H9 (cell line): ENCODE measurements around the gene MRPL52. TPM values are rescaled to one million over a fixed set of nuclear protein-coding genes. Genes with fewer than 3 reads are reported as not detected.

ENCODE experiments used
- DNase-seq: peaks from one replicate; pipeline ENCODE4 v3.0.0-alpha.2; 2017
- H2AFZ ChIP-seq: one replicate; pipeline ENCODE4 v1.6.1; 2013; ENCODE audit warnings: mild to moderate bottlenecking, low read length, control low read depth, moderate library complexity
- H2AK5ac ChIP-seq: 2 replicates; pipeline ENCODE4 v1.6.1; 2013; ENCODE audit warnings: low read length, control low read depth, mixed read lengths; ENCODE audit not compliant: insufficient read length
- H2BK120ac ChIP-seq: one replicate; pipeline ENCODE4 v1.6.1; 2013; ENCODE audit warnings: low read depth, mild to moderate bottlenecking, low read length, control low read depth, inconsistent platforms; ENCODE audit not compliant: poor library complexity, severe bottlenecking
- H2BK12ac ChIP-seq: 2 replicates; pipeline ENCODE4 v1.6.1; 2013; ENCODE audit warnings: low read length, control low read depth, mixed read lengths, low read depth; ENCODE audit not compliant: insufficient read length
- H2BK15ac ChIP-seq: 2 replicates; pipeline ENCODE4 v1.6.1; 2013; ENCODE audit warnings: low read depth, low read length, control low read depth
- H2BK20ac ChIP-seq: one replicate; pipeline ENCODE4 v1.6.1; 2013; ENCODE audit warnings: low read depth, mild to moderate bottlenecking, low read length, control low read depth, inconsistent platforms; ENCODE audit not compliant: poor library complexity, severe bottlenecking
- H2BK5ac ChIP-seq: 2 replicates; pipeline ENCODE4 v1.6.1; 2013; ENCODE audit warnings: low read length, control low read depth, mixed read lengths; ENCODE audit not compliant: insufficient read length
- H3K14ac ChIP-seq: 2 replicates; pipeline ENCODE4 v1.6.1; 2013; ENCODE audit warnings: low read length, control low read depth; ENCODE audit not compliant: insufficient read depth
- H3K18ac ChIP-seq: 2 replicates; pipeline ENCODE4 v1.6.1; 2013; ENCODE audit warnings: low read depth, mild to moderate bottlenecking, mixed read lengths, low read length, control low read depth; ENCODE audit not compliant: insufficient read length
- H3K23ac ChIP-seq: 2 replicates; pipeline ENCODE4 v1.6.1; 2013; ENCODE audit warnings: low read length, control low read depth, mixed read lengths, low read depth; ENCODE audit not compliant: insufficient read length
- H3K23me2 ChIP-seq: 2 replicates; pipeline ENCODE4 v1.6.1; 2013; ENCODE audit warnings: low read depth, mild to moderate bottlenecking, mixed read lengths, low read length, control low read depth; ENCODE audit not compliant: insufficient read length, poor library complexity, severe bottlenecking
- H3K27ac ChIP-seq: 2 replicates; pipeline ENCODE4 v1.5.1; 2013; ENCODE audit warnings: low read length, control low read depth, mixed read lengths, low read depth; ENCODE audit not compliant: insufficient read length
- H3K27me3 ChIP-seq: 2 replicates; pipeline ENCODE4 v1.6.1; 2013; ENCODE audit warnings: low read length, control low read depth, inconsistent platforms; ENCODE audit not compliant: insufficient read depth
- H3K4ac ChIP-seq: 2 replicates; pipeline ENCODE4 v1.6.1; 2013; ENCODE audit warnings: low read depth, mild to moderate bottlenecking, control low read depth, inconsistent platforms, low read length, moderate library complexity
- H3K4me1 ChIP-seq: 2 replicates; pipeline ENCODE4 v1.6.1; 2013; ENCODE audit warnings: low read length, control low read depth, inconsistent platforms; ENCODE audit not compliant: insufficient read depth
- H3K4me2 ChIP-seq: 2 replicates; pipeline ENCODE4 v1.6.1; 2013; ENCODE audit warnings: low read length, control low read depth, mixed read lengths; ENCODE audit not compliant: insufficient read length, insufficient read depth
- H3K56ac ChIP-seq: 2 replicates; pipeline ENCODE4 v1.6.1; 2013; ENCODE audit warnings: low read depth, mild to moderate bottlenecking, mixed read lengths, low read length, control low read depth; ENCODE audit not compliant: insufficient read length
- H3K79me1 ChIP-seq: 2 replicates; pipeline ENCODE4 v1.6.1; 2013; ENCODE audit warnings: low read depth, mild to moderate bottlenecking, moderate library complexity, low read length, control low read depth, inconsistent platforms; ENCODE audit not compliant: insufficient read depth, poor library complexity, severe bottlenecking
- H3K79me2 ChIP-seq: 2 replicates; pipeline ENCODE4 v1.6.1; 2013; ENCODE audit warnings: low read length, control low read depth, inconsistent platforms; ENCODE audit not compliant: insufficient read depth
- H3K9ac ChIP-seq: 2 replicates; pipeline ENCODE4 v1.6.1; 2013; ENCODE audit warnings: low read length, control low read depth, mixed read lengths; ENCODE audit not compliant: insufficient read length; ENCODE audit errors: extremely low read depth
- H3K9me3 ChIP-seq: one replicate; pipeline ENCODE4 v1.6.1; 2013; ENCODE audit warnings: low read depth, low read length, inconsistent platforms; ENCODE audit not compliant: control insufficient read depth
- H3T11ph ChIP-seq: one replicate; pipeline ENCODE4 v1.6.1; 2013; ENCODE audit warnings: mild to moderate bottlenecking, low read length, control low read depth, inconsistent platforms
- H4K20me1 ChIP-seq: one replicate; pipeline ENCODE4 v1.6.1; 2013; ENCODE audit not compliant: control insufficient read depth, insufficient read length, insufficient read depth
- H4K5ac ChIP-seq: 2 replicates; pipeline ENCODE4 v1.6.1; 2013; ENCODE audit warnings: low read depth, mild to moderate bottlenecking, mixed read lengths, low read length, control low read depth; ENCODE audit not compliant: insufficient read length
- H4K8ac ChIP-seq: replicated peaks from 2 replicates; pipeline ENCODE4 v1.6.1; 2013; ENCODE audit warnings: low read length, control low read depth, mixed read lengths, low read depth; ENCODE audit not compliant: insufficient read length
- H4K91ac ChIP-seq: 2 replicates; pipeline ENCODE4 v1.6.1; 2013; ENCODE audit warnings: low read depth, mild to moderate bottlenecking, moderate library complexity, mixed read lengths, low read length, control low read depth; ENCODE audit not compliant: insufficient read length
- H3K27ac Mint-ChIP-seq, 3 experiments: 2 replicates in 2 of 3; 3 replicates in 1 of 3; pipeline ENCODE4 v1.8.0; 2020 to 2021; ENCODE audit warnings: mixed read lengths in 3 of 3, mild to moderate bottlenecking in 1 of 3, moderate library complexity in 1 of 3
- H3K27me3 Mint-ChIP-seq: 2 replicates; pipeline ENCODE4 v1.8.0; 2021; ENCODE audit warnings: low read depth, mild to moderate bottlenecking, moderate library complexity, mixed read lengths
- H3K36me3 Mint-ChIP-seq, 3 experiments: 2 replicates in 2 of 3; 3 replicates in 1 of 3; pipeline ENCODE4 v1.8.0; 2020 to 2021; ENCODE audit warnings: low read depth in 3 of 3, mixed read lengths in 3 of 3; ENCODE audit not compliant: insufficient read depth in 1 of 3
- H3K4me1 Mint-ChIP-seq, 2 experiments: 2 replicates each; pipeline ENCODE4 v1.8.0; 2020; ENCODE audit warnings: mixed read lengths in 2 of 2
- H3K4me3 Mint-ChIP-seq, 2 experiments: 2 replicates in 1 of 2; 3 replicates in 1 of 2; pipeline ENCODE4 v1.8.0; 2020 to 2021; ENCODE audit warnings: mild to moderate bottlenecking in 2 of 2, mixed read lengths in 2 of 2, moderate library complexity in 1 of 2
- H3K9me3 Mint-ChIP-seq, 2 experiments: 2 replicates in 1 of 2; 3 replicates in 1 of 2; pipeline ENCODE4 v1.8.0; 2020; ENCODE audit warnings: mild to moderate bottlenecking in 2 of 2, mixed read lengths in 2 of 2, moderate library complexity in 1 of 2
- WGBS: extraction: QIAGEN DNeasy Blood & Tissue Kit; methylation state at CpG from one replicate; pipeline ENCODE4 v1.1.7; 2013; ENCODE audit warnings: missing lambda C conversion rate, low lambda C conversion rate, mixed read lengths; ENCODE audit not compliant: insufficient read length; ENCODE audit errors: extremely low coverage; 5-methylcytosine and 5-hydroxymethylcytosine counted together
- total RNA-seq: library from RNA; stranded (reverse); gene quantifications from 2 replicates; pipeline ENCODE4 v1.2.1, GENCODE V29; 2021
- TF ChIP-seq, protein P1 (sequence below): fragments of 200-600 bp; sonication (generic); conservative IDR thresholded peaks from 3 replicates; pipeline ENCODE4 v1.8.0; 2021; ENCODE audit warnings: antibody characterized with exemption, mild to moderate bottlenecking

The MRPL52 gene
- total RNA-seq, 1 experiment from 2014 or later: 190 TPM

DNA sequence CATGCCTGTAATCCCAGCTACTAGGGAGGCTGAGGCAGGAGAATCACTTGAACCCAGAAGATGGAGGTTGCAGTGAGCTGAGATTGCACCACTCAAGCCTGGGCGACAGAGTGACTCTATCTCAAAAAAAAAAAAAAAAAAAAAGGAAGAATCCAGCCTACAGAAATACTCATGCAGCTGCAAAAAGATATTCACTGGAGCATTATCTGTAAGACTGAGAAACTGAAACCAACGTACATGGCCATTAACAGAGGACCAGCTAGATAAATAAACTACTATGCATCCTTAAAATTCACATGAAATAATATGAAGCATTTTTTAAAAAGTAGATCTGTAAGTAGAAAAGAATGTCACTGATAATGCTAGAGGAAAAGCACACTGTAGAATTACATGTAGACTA, 18.0 kb upstream of the MRPL52 start:
- Mint-ChIP-seq H3K9me3 (no peaks in the 10 kb centered on the region), H3K36me3 (no peaks in the 10 kb centered on the region), H3K4me3 (no peak overlapping the region), H3K27ac (no peak overlapping the region), H3K4me1 (peaks cover 27 to 34% of the 10 kb centered on the region in 2 experiments), H3K27me3 (no peaks in the 10 kb centered on the region)
- Histone ChIP-seq H2BK5ac (no peak overlapping the region), H2BK15ac (no peak overlapping the region), H3K14ac (no peak overlapping the region), H3K56ac (no peak overlapping the region), H3T11ph (no peak overlapping the region), H4K8ac (no peak overlapping the region), H3K4ac (no peak overlapping the region), H2BK20ac (no peak overlapping the region), H3K27ac (no peak overlapping the region), H4K5ac (no peak overlapping the region), H2AFZ (no peak overlapping the region), H3K9me3 (no peaks in the 10 kb centered on the region), H4K91ac (no peak overlapping the region), H2BK120ac (no peak overlapping the region), H3K23me2 (no peaks in the 10 kb centered on the region), H3K79me2 (no peaks in the 10 kb centered on the region), H2AK5ac (no peak overlapping the region), H3K23ac (no peak overlapping the region), H4K20me1 (no peaks in the 10 kb centered on the region), H3K79me1 (no peaks in the 10 kb centered on the region), H3K27me3 (no peaks in the 10 kb centered on the region), H3K9ac (no peak overlapping the region), H3K4me2 (no peak overlapping the region), H3K18ac (no peak overlapping the region), H2BK12ac (no peak overlapping the region), H3K4me1 (peaks cover 11% of the 10 kb centered on the region; the same call in 1 of the 2 replicates)
- no peak for DNase-seq
- TF ChIP-seq, protein P1, sequence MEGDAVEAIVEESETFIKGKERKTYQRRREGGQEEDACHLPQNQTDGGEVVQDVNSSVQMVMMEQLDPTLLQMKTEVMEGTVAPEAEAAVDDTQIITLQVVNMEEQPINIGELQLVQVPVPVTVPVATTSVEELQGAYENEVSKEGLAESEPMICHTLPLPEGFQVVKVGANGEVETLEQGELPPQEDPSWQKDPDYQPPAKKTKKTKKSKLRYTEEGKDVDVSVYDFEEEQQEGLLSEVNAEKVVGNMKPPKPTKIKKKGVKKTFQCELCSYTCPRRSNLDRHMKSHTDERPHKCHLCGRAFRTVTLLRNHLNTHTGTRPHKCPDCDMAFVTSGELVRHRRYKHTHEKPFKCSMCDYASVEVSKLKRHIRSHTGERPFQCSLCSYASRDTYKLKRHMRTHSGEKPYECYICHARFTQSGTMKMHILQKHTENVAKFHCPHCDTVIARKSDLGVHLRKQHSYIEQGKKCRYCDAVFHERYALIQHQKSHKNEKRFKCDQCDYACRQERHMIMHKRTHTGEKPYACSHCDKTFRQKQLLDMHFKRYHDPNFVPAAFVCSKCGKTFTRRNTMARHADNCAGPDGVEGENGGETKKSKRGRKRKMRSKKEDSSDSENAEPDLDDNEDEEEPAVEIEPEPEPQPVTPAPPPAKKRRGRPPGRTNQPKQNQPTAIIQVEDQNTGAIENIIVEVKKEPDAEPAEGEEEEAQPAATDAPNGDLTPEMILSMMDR: no peak
- no CpG with 5 or more reads among the region's 2 CpGs for WGBS
